HL-60/S4 (cell line): Measurements from ENCODE around the gene RPS27.
"Not testable (repeated sequence)": the region's sequence is repeated elsewhere in the genome, so short reads cannot be mapped to it uniquely, and the experiment has no call there.

ENCODE experiments used
- in situ Hi-C: fragments of 300-500 bp; cut with MboI; formaldehyde crosslinking; loops from 2 replicates; pipeline ENCODE4 v1.14.3; 2022; ENCODE audit warnings: low sequenced_read_pairs

RPS27 gene

GRCh38 chr1:153985341-153985912 is 5.1 kb upstream of the RPS27 start:
- in situ Hi-C loops = loop anchor here (5.0 to 10.0 kb wide), 2 partner anchors 308 to 471 kb away; partner anchors contain the start of gene NPR1

GRCh38 chr1:153985941-153986761 is 4.4 kb upstream of the RPS27 start, which contains the start of gene RAB13:
RAB13 (minus strand) TSS chr1:153986339; CDS start chr1:153986236, 103 bp downstream.
- in situ Hi-C loops = loop anchor here (5.0 to 10.0 kb wide), 2 partner anchors 309 to 471 kb away; partner anchors contain the start of gene NPR1

- in situ Hi-C loops = loop anchor here (5.0 to 10.0 kb wide), 2 partner anchors 310 to 473 kb away; partner anchors contain the start of gene NPR1
Measured at GRCh38 chr1:153987621-153988020, 2.9 kb upstream of the RPS27 start.

- in situ Hi-C loops = no loop called here
Measured at GRCh38 chr1:153991151-153991630, 629 bp downstream of the RPS27 start.

- in situ Hi-C loops = no loop called here
Measured at GRCh38 chr1:153991806-153992205, 1.2 kb downstream of the RPS27 start.

GRCh38 chr1:153995202-153995601 is 4.6 kb downstream of the RPS27 start:
- in situ Hi-C loops = no loop called here

DNA sequence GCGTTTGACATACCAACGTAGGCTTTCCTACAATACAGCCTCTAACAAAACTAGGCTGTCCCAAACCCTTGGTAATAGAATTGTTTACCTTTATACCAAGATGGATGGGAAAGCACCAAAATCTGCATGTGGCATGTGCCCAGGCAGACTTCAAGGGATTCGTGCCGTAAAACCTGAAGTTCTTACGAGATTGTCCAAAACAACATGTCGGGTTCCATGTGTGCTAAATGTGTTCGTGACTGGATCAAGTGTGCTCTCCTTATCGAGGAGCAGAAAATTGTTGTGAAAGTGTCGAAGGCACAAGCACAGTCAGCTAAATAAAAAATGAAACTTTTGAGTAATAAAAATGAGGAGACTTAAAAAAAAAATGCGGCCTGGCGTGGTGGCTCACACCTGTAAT is 5.1 kb downstream of the RPS27 start:
- in situ Hi-C loops = no loop called here

- in situ Hi-C loops = not testable (repeated sequence)
Measured at GRCh38 chr1:153996882-153997281, 6.3 kb downstream of the RPS27 start.

GRCh38 chr1:154000420-154000819 is 9.9 kb downstream of the RPS27 start:
- in situ Hi-C loops = no loop called here

DNA sequence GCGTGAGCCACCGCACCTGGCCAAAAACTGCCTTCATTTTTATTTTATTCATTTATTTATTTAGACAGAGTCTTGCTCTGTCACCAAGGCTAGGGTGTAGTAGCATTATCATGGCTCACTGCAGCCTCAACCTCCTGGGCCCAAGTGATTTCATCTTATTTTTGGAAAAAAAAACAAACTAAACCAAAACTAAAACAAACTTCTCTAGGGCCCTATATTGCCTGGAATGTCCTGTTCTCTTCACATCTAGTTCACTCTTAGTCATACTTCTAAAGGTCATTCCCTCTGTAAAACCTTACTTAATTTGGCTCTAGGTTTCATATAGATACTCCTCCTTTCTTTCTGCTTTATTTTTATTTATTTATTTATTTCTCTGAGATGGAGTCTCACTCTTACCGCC is 15.6 kb downstream of the RPS27 start:
- in situ Hi-C loops = no loop called here

DNA sequence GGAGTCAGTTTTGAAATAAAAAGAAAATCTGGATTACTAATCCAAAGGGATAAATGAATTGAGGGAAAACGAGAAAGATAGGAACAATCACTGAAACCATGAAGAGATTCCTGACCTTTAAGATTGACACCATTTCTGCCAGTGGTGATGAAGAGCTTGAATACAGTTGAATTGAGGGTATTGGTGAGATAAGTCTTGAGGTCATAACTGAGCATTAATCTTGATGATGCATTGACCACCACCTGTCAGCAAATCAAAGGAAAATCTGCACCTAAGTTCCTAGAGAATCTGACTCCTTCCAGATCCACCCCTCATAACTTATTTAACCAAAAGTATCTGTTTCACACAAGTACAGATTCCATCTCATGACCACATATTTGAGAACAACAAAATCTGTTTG is 21.6 kb downstream of the RPS27 start:
- in situ Hi-C loops = no loop called here

GRCh38 chr1:154012543-154012942 is 22.0 kb downstream of the RPS27 start:
- in situ Hi-C loops = not testable (repeated sequence)

DNA sequence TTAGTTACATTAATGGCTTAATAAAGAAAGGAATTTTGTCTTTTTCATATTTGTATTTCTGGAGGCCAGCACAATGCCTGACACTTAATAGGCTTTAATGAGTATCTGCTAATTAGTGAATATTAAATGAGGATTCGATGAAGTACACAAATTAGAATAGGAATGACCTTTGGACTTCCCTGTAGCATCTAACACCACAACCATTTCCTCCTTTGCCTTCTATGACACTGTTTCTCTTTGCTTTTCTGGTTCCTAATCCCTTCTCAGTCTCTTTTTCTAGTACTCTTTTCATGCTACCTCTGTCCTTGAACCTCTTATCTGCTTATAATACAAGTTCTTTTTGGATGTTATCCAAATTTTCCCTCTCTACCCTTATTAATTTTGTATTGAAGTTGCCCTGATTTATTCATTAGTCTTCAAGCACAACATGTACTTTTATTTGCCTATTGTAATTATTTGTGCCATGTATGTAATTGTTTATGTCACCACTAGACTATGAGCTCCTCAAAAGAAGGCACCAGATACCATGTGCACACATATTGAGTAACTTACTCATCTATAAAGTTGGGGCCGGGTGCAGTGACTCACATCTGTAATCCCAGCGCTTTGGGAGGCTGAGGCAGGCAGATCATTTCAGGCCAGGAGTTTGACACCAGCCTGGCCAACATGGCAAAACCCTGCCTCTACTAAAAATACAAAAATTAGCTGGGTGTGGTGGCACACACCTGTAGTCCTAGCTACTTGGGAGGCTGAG is 23.8 kb downstream of the RPS27 start:
- in situ Hi-C loops = no loop called here

- in situ Hi-C loops = no loop called here
Measured at GRCh38 chr1:154019269-154019668, 28.7 kb downstream of the RPS27 start.

DNA sequence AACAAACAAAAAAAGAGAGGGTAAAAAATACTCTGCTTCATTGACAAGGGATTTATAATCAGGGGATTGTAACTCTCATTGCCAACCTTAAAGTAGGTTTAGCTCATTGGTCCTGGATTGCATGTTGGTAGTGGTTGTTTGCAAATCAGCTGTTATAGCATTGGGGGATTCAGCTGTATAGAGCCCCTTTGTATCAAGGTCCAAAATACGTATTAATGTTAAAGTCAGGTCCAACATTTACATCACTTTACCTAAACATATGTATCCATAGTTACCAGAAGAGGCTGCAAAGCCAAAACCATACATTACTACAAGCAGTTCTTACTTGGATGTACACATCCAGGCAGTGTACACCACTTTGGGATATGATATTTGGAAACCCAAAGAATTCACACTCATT is 29.4 kb downstream of the RPS27 start:
- in situ Hi-C loops = no loop called here

DNA sequence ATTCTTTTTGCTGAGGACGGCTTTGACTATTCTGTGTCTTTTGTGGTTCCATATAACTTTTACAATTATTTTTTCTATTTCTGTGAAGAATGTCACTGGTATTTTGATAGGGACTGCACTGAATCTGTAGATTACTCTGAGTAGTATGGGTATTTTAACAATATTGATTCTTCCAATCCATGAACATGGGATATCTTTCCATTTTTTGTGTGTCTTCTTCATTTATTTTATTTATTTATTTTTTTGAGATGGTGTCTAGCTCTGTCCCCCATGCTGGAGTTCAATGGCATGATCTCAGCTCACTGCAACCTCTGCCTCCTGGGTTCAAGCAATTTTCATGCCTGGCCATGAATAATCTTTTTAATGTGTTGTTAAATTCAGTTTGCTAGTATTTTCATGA is 43.1 kb downstream of the RPS27 start:
- in situ Hi-C loops = not testable (repeated sequence)
